ENCODE data around the gene CIZ1. TPM values are rescaled to one million over a fixed set of nuclear protein-coding genes. Genes with fewer than 3 reads are reported as not detected.

CIZ1 gene
- total and polyA plus RNA-seq, 2 of the 13 experiments (the other 11 are each of a cell fraction or from before 2014, with no cell fraction given): 30.6 to 50.3 TPM

DNA sequence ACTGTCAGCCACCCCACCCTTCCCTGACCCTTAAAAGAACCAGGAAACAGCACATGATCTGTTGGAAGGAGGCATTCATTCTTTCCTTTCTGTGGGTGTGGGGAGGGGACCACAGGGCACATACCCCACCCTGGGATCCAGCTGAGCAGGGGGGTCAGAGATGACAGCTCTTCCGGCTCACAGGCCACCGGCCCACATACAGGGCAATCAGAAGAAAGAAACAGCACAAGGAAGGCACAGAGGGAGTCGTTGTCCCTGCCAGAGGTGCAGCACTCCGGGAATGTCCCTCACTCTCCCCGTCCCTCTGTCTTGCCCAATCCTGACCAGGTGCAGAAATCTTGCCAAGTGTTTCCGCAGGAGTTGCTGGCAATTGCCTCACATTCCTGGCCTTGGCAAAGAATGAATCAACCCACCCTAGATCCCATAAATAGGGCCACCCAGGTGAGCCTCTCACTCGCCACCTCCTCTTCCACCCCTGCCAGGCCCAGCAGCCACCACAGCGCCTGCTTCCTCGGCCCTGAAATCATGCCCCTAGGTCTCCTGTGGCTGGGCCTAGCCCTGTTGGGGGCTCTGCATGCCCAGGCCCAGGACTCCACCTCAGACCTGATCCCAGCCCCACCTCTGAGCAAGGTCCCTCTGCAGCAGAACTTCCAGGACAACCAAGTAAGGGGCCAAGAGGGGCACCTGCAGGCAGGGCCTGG, 42.2 kb downstream of the CIZ1 start, which contains the start of gene LCN2 (continued):
- TF ChIP-seq, protein P1, sequence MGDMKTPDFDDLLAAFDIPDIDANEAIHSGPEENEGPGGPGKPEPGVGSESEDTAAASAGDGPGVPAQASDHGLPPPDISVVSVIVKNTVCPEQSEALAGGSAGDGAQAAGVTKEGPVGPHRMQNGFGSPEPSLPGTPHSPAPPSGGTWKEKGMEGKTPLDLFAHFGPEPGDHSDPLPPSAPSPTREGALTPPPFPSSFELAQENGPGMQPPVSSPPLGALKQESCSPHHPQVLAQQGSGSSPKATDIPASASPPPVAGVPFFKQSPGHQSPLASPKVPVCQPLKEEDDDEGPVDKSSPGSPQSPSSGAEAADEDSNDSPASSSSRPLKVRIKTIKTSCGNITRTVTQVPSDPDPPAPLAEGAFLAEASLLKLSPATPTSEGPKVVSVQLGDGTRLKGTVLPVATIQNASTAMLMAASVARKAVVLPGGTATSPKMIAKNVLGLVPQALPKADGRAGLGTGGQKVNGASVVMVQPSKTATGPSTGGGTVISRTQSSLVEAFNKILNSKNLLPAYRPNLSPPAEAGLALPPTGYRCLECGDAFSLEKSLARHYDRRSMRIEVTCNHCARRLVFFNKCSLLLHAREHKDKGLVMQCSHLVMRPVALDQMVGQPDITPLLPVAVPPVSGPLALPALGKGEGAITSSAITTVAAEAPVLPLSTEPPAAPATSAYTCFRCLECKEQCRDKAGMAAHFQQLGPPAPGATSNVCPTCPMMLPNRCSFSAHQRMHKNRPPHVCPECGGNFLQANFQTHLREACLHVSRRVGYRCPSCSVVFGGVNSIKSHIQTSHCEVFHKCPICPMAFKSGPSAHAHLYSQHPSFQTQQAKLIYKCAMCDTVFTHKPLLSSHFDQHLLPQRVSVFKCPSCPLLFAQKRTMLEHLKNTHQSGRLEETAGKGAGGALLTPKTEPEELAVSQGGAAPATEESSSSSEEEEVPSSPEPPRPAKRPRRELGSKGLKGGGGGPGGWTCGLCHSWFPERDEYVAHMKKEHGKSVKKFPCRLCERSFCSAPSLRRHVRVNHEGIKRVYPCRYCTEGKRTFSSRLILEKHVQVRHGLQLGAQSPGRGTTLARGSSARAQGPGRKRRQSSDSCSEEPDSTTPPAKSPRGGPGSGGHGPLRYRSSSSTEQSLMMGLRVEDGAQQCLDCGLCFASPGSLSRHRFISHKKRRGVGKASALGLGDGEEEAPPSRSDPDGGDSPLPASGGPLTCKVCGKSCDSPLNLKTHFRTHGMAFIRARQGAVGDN (CRISPR knock-in tag; IDR thresholded peaks at IDR 0.05): peak; percentile 30
- TF ChIP-seq BORCS8-MEF2B (CRISPR knock-in tag; IDR thresholded peaks at IDR 0.05) (no peak), ZNF770 (CRISPR knock-in tag; IDR thresholded peaks at IDR 0.05) (no peak), SMAD3 (CRISPR knock-in tag; IDR thresholded peaks at IDR 0.05) (no peak), ZNF556 (CRISPR knock-in tag; IDR thresholded peaks at IDR 0.05; ENCODE audit: borderline replicate concordance) (no peak), ELF3 (CRISPR knock-in tag; IDR thresholded peaks at IDR 0.05) (0 out of 2 replicates have a peak, but pooled peaks have one; percentile 40), HNF1A (IDR thresholded peaks at IDR 0.05; ENCODE audit: low read depth) (no peak), HNF1A (CRISPR knock-in tag; IDR thresholded peaks at IDR 0.05; ENCODE audit: borderline replicate concordance) (no peak), ESRRA (CRISPR knock-in tag; IDR thresholded peaks at IDR 0.05; ENCODE audit: low read depth) (no peak), NFRKB (IDR thresholded peaks at IDR 0.05) (no peak), CREBL2 (CRISPR knock-in tag; IDR thresholded peaks at IDR 0.05; ENCODE audit: borderline replicate concordance) (no peak), ZFY (CRISPR knock-in tag; IDR thresholded peaks at IDR 0.05) (peak; percentile 14; the same call in 1 of the 2 replicates)
- TF ChIP-seq, protein P2, sequence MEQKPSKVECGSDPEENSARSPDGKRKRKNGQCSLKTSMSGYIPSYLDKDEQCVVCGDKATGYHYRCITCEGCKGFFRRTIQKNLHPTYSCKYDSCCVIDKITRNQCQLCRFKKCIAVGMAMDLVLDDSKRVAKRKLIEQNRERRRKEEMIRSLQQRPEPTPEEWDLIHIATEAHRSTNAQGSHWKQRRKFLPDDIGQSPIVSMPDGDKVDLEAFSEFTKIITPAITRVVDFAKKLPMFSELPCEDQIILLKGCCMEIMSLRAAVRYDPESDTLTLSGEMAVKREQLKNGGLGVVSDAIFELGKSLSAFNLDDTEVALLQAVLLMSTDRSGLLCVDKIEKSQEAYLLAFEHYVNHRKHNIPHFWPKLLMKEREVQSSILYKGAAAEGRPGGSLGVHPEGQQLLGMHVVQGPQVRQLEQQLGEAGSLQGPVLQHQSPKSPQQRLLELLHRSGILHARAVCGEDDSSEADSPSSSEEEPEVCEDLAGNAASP (CRISPR knock-in tag; IDR thresholded peaks at IDR 0.05; ENCODE audit: borderline replicate concordance): no peak
- TF ChIP-seq, protein P3, sequence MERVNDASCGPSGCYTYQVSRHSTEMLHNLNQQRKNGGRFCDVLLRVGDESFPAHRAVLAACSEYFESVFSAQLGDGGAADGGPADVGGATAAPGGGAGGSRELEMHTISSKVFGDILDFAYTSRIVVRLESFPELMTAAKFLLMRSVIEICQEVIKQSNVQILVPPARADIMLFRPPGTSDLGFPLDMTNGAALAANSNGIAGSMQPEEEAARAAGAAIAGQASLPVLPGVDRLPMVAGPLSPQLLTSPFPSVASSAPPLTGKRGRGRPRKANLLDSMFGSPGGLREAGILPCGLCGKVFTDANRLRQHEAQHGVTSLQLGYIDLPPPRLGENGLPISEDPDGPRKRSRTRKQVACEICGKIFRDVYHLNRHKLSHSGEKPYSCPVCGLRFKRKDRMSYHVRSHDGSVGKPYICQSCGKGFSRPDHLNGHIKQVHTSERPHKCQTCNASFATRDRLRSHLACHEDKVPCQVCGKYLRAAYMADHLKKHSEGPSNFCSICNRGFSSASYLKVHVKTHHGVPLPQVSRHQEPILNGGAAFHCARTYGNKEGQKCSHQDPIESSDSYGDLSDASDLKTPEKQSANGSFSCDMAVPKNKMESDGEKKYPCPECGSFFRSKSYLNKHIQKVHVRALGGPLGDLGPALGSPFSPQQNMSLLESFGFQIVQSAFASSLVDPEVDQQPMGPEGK (CRISPR knock-in tag; IDR thresholded peaks at IDR 0.05): peak; percentile 40

All from HepG2 (cell line).